HepG2 (cell line): ENCODE data around the gene ICE2. TPM values are rescaled to one million over a fixed set of nuclear protein-coding genes. Genes with fewer than 3 reads are reported as not detected.

Source experiments
- DZIP1 ChIP-seq: sonication (generic); formaldehyde crosslinking; IDR thresholded peaks from 2 replicates; pipeline ENCODE4 v1.5.0; 2020; ENCODE audit warnings: mild to moderate bottlenecking, missing genetic modification reagents
- FOXJ3 ChIP-seq: sonication (generic); formaldehyde crosslinking; IDR thresholded peaks from 2 replicates; pipeline ENCODE4 v1.4.0; 2020; ENCODE audit warnings: missing genetic modification reagents, mild to moderate bottlenecking, borderline replicate concordance
- GTF2F1 ChIP-seq: fragments of 150-350 bp; IDR thresholded peaks from 2 replicates; pipeline ENCODE4 v1.6.1; 2014; ENCODE audit warnings: low read length
- IRX3 ChIP-seq: sonication (generic); formaldehyde crosslinking; IDR thresholded peaks from 2 replicates; pipeline ENCODE4 v1.8.1; 2023; ENCODE audit warnings: mild to moderate bottlenecking, low read depth, missing genetic modification reagents, borderline replicate concordance
- MEIS2 ChIP-seq: sonication (generic); formaldehyde crosslinking; IDR thresholded peaks from 2 replicates; pipeline ENCODE4 v1.9.0; 2021; ENCODE audit warnings: mild to moderate bottlenecking, missing genetic modification reagents
- PCBP1 ChIP-seq: fragments of 200-400 bp; formaldehyde crosslinking; IDR thresholded peaks from 2 replicates; pipeline ENCODE4 v1.6.1; 2017; ENCODE audit warnings: mild to moderate bottlenecking, low read depth, low read length, borderline replicate concordance
- SMAD1 ChIP-seq: sonication (generic); formaldehyde crosslinking; IDR thresholded peaks from 2 replicates; pipeline ENCODE4 v1.4.0; 2020; ENCODE audit warnings: missing genetic modification reagents, low read depth, mild to moderate bottlenecking, borderline replicate concordance
- THAP9 ChIP-seq: sonication (generic); formaldehyde crosslinking; IDR thresholded peaks from 2 replicates; pipeline ENCODE4; 2020; ENCODE audit warnings: missing genetic modification reagents, mild to moderate bottlenecking, borderline replicate concordance
- XRCC5 ChIP-seq: fragments of 200-400 bp; formaldehyde crosslinking; optimal IDR thresholded peaks from 2 replicates; pipeline ENCODE3; 2017; ENCODE audit warnings: mild to moderate bottlenecking, low read length
- ZFP41 ChIP-seq: sonication (generic); formaldehyde crosslinking; IDR thresholded peaks from 2 replicates; pipeline ENCODE4 v1.4.0; 2020; ENCODE audit warnings: mild to moderate bottlenecking, missing genetic modification reagents, borderline replicate concordance
- ZMYM4 ChIP-seq: sonication (generic); formaldehyde crosslinking; IDR thresholded peaks from 2 replicates; pipeline ENCODE4 v1.8.1; 2023; ENCODE audit warnings: mild to moderate bottlenecking, missing genetic modification reagents
- ZNF512 ChIP-seq: sonication (generic); formaldehyde crosslinking; IDR thresholded peaks from 2 replicates; pipeline ENCODE4 v1.4.0; 2020; ENCODE audit warnings: mild to moderate bottlenecking, missing genetic modification reagents
- ZNF574 ChIP-seq: sonication (generic); formaldehyde crosslinking; IDR thresholded peaks from 2 replicates; pipeline ENCODE4 v1.4.0; 2020; ENCODE audit warnings: missing genetic modification reagents
- ZNF580 ChIP-seq: IDR thresholded peaks from 2 replicates; pipeline ENCODE4 v1.6.1; 2016; ENCODE audit warnings: low read depth, borderline replicate concordance
- ZNF615 ChIP-seq: sonication (generic); formaldehyde crosslinking; IDR thresholded peaks from 2 replicates; pipeline ENCODE4 v1.5.0; 2020; ENCODE audit warnings: mild to moderate bottlenecking, missing genetic modification reagents, borderline replicate concordance
- ZNF629 ChIP-seq: sonication (generic); formaldehyde crosslinking; conservative IDR thresholded peaks from 2 replicates; pipeline ENCODE4 v1.5.0; 2020; ENCODE audit warnings: missing genetic modification reagents
- ZNF776 ChIP-seq: sonication (generic); formaldehyde crosslinking; IDR thresholded peaks from 2 replicates; pipeline ENCODE4 v1.4.0; 2020; ENCODE audit warnings: mild to moderate bottlenecking, missing genetic modification reagents
- polyA plus RNA-seq, 8 experiments: library from polyadenylated mRNA; depleted of rRNA in 3 of 8; stranded (reverse) in 7 of 8; unstranded in 1 of 8; fragments of >200 nt; fragmentation: Illumina TruSeq in 4 of 8; extraction: Trizol in 4 of 8; gene quantifications; 2 replicates each; pipeline versions ENCODE4 v1.2.1 to v1.2.3, GENCODE V29; 2011 to 2016; ENCODE audit warnings: low read depth in 4 of 8, missing spikeins in 1 of 8, mixed read lengths in 1 of 8; ENCODE audit not compliant: insufficient read depth in 1 of 8
- total RNA-seq, 5 experiments: library from RNA; depleted of rRNA; stranded (reverse); fragments of >200 nt; fragmentation: Illumina TruSeq; extraction: Trizol; gene quantifications; 2 replicates each; pipeline ENCODE4 v1.2.3, GENCODE V29; 2016; ENCODE audit warnings: low read depth in 1 of 5

The ICE2 gene
- total and polyA plus RNA-seq, 2 of the 13 experiments (the other 11 are each of a cell fraction or from before 2014, with no cell fraction given), result 24.8 to 26.4 TPM

GRCh38 chr15:60478566-60479360, at the start of gene ICE2 (continued):
- TF ChIP-seq ZNF776 (CRISPR knock-in tag), result peak; percentile 91; the same call in 1 of the 2 replicates
- peak; percentile 78; the same call in 1 of the 2 replicates for TF ChIP-seq PCBP1
- TF ChIP-seq DZIP1, result no peak
- no peak for TF ChIP-seq ZNF615
- no peak for TF ChIP-seq ZNF512 (CRISPR knock-in tag)
- 0 out of 2 replicates have a peak, but pooled peaks have one; percentile 67 for TF ChIP-seq MEIS2
- TF ChIP-seq ZNF580 (CRISPR knock-in tag), result peak; percentile 87; the same call in 1 of the 2 replicates
- TF ChIP-seq ZNF574 (CRISPR knock-in tag), result peak; percentile 92
- TF ChIP-seq IRX3 (CRISPR knock-in tag), result 0 out of 2 replicates have a peak, but pooled peaks have one; percentile 64
- 0 out of 2 replicates have a peak, but pooled peaks have one; percentile 74 for TF ChIP-seq SMAD1 (CRISPR knock-in tag)
- peak; percentile 99 for TF ChIP-seq ZMYM4 (CRISPR knock-in tag)
- peak; percentile 60; the same call in 1 of the 2 replicates for TF ChIP-seq FOXJ3 (CRISPR knock-in tag)
- peak; percentile 81 for TF ChIP-seq XRCC5
- TF ChIP-seq GTF2F1, result peak; percentile 50; the same call in 1 of the 2 replicates
- peak; percentile 43; the same call in 1 of the 2 replicates for TF ChIP-seq ZNF629 (CRISPR knock-in tag)
- TF ChIP-seq ZFP41 (CRISPR knock-in tag), result peak; percentile 67; the same call in 1 of the 2 replicates
- TF ChIP-seq THAP9 (CRISPR knock-in tag), result peak; percentile 95
